ENCODE results near the gene OSER1.

- TF ChIP-seq CTCF (conservative IDR thresholded peaks at IDR 0.05; ENCODE audit: low read length) (no peak), EZH2phosphoT487 (IDR thresholded peaks at IDR 0.05; ENCODE audit: borderline replicate concordance) (no peak)
These were observed 23.4 kb downstream of the OSER1 start, which contains the start of gene JPH2 for GRCh38 chr20:44187054-44187771.

Measured in Loucy (cell line).